Forelimb muscle (tissue), 1 donor: ENCODE results near the gene NPC2. TPM values are rescaled to one million over a fixed set of nuclear protein-coding genes. Genes with fewer than 3 reads are reported as not detected.

Experiments used
- DNase-seq: peaks from one replicate; pipeline ENCODE4 v3.0.0-alpha.2; 2013; ENCODE audit warnings: low read depth
- polyA plus RNA-seq: library from polyadenylated mRNA; unstranded; fragments of 120-200 nt; gene quantifications from one replicate; pipeline ENCODE4 v1.2.1, GENCODE V29; 2013; ENCODE audit not compliant: insufficient read length

NPC2 gene
- polyA plus RNA-seq, 1 donor = 77.2 TPM

GRCh38 chr14:74503291-74503937 is 10.3 kb upstream of the NPC2 start:
- no peak for DNase-seq

DNA sequence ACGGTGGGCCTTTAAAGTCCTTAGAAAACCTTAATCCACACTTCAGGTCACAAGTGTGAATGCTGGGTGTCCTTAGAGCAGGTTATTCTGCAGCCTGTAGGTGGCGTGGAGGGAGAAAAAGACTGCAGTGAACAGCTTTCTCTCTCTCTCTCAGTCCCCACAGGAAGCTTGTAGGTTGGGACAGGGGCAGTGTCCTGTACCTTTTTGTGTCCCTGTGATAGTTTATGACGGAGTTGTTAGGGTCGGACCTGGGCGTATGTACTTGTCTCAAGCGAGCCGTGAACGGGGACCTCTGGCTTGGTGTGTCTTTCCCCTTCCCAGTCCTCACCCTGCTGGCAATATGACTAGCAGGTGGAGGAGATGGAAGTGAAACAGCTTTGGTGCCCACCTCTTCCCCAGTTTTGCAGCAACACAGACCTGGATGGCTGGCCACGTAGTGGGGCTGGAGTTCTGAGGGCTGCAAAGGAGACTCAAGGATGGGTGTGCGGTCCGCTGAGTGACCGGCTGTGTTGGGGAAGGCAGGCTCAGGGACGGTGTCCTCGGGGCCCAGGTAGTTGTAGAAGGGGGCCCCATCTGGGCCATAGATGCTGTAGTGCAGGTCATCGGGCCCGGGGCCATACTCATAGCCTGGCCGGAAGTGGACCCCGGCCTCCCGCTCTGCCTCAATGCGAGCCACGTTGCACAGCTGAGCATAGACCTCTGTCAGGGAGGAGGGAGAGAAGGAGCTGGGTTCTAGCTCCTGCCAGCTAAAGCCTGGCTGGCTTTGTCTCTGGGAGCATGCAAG is 9.3 kb upstream of the NPC2 start:
- DNase-seq = no peak

- no peak for DNase-seq
These were observed 8.6 kb upstream of the NPC2 start for GRCh38 chr14:74501691-74502090.

DNA sequence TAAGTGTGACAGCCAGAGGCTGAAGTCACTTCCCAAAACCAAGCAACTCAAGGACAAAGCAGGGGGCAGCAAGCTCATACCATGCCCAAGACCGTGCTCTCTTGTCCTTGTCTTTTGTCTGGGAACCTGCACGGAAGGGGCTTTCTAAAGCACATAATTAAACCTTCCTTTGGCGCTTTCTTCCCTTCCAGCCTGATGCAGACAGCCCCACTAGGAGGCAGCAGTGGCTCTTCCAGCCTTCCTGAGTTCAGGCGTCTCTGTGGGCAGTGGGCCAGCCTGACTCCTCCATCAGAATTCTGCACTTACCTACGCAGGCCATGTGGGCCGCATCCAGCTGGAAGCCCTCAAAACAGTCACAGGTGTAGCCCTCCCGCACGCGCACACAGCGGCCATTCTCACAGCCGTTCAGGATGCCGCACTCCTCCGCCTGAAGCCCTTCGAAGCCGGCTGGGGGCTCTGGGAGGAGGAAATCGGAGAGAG is 8.1 kb upstream of the NPC2 start:
- peak; percentile 65 for DNase-seq

- DNase-seq = no peak
These were observed 7.5 kb upstream of the NPC2 start for GRCh38 chr14:74500417-74501134.

DNA sequence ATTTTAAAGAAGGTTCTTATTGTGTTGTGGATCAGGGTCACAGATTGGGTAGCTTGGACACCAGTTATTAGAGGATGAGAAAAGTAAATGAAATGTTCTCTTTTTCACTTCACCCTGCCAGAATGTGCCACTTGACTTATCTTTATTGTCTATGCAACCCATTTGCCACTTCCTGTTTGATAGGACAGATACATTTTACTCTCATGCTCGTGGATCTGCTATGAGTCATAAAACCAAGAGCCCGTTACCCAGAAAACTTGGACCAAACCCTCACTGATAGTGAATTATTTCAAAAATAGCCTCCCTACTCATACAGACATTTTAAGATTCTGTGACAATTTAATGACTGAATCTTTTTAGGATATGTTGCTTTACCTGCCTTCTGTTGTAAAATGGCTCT is 2.3 kb upstream of the NPC2 start:
- DNase-seq = no peak

GRCh38 chr14:74493343-74494261 is 497 bp upstream of the NPC2 start, which contains the start of gene ISCA2:
Gene ISCA2 (plus strand): TSS chr14:74493765. CDS start chr14:74493775, 10 bp downstream.
- peak; percentile 95 for DNase-seq

DNA sequence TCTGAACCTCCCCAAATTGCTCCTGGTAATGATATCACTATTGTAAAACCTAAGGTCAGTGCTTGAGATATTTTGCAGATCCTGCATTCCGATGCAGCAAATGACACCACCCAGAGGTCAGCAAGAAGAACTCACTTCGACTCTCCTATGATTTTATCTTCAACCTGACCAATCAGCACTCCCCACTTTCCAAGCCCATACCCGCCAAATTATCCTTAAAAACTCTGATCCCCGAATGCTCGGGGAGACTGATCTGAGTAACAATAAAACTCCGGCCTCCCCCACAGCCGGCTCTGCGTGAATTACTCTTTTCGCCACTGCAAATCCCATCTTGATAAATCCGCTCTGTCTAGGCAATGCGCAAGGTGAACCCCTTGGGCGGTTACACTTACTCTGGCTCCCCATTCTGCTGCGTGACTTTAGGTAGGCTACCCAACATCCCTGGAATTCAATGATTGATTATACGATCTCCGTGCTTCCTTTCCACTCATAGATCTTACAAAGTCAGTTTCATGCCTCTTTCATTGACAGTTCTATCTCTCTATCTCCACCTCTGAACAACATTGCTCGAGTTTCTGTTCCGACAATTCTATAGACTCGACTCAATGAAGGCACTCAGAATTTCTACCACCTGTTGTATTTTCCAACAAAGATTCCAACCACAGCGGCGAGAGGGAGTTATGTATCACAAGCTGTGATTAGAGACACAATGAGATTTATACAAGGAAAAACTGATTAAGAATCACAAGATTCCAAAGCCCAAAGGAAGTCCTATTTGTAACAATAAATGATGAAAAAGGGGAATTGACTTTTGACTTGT is 939 bp downstream of the NPC2 start:
- DNase-seq = no peak

- DNase-seq = no peak
These were observed 2.6 kb downstream of the NPC2 start for GRCh38 chr14:74490486-74490885.

GRCh38 chr14:74488786-74489397 is 4.2 kb downstream of the NPC2 start:
- DNase-seq = no peak

DNA sequence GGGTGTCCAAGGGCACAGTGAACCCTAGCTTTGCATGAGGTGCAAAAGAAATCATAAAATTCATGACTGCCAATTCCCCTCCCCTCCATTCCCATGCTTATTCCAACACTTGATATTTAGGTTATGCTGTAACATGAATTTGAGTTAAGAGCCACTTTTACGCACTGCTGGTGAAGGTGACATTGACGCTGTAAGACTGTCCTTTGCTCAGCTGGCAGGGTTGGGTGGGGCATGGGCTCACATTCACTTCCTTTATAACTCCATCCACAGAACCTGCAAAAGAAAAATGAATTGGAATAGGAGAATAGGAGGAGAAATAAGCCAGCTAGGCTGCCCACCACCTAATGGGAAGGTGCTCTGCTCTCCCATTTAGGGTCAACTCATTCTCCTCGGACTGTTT is 6.9 kb downstream of the NPC2 start:
- DNase-seq = no peak

DNA sequence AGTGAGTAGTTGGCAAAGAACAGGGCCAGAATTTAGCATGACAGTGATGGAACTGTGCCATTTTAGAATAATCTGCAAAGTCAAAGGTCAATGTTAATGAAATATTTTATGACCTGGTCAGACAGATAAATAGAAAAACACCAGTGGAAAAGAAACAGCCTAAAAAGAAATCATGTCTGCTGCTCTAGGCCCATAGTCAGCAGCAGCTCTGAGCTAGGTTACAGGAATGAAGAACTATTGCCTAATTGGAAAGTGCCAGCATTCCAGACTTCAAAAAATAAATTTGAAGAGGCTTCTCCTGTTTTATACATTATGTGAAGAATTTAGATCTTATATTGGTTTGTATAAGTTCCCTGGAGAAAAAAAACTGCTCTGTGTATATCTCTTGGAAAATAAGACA is 9.8 kb downstream of the NPC2 start:
- no peak for DNase-seq

GRCh38 chr14:74482571-74482970 is 10.5 kb downstream of the NPC2 start:
- DNase-seq = no peak

GRCh38 chr14:74480046-74480445 is 13.1 kb downstream of the NPC2 start:
- no peak for DNase-seq

DNA sequence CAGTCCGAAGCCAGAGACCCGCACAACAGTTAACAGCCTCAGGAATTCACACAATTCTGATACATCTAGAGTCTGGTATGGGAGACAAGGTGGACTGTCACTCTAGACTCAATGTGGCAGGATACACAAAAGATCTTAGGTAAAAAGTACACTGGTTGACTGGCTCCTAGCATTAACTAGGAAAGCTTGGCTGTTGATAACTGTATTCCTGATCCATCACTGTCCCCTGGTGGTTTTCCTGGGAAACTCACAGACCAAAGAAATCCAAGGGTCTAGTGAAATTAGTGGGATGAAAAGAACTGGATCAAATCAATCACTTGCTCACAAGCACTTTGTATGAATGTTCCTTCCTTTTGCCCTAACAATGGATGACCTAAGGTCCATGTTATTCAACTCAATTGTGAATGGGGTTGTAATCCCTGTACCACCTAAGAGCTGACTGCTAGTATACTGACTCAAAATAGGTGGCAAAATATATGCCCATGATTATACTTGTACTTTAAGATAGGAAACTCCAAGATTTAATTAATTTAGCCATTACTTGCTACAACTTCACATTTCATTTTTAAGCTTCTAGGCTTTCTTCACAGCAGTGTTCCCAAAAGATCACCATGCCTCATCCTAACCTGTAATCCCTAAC is 14.0 kb downstream of the NPC2 start:
- DNase-seq = no peak

GRCh38 chr14:74476607-74477006 is 16.5 kb downstream of the NPC2 start:
- no peak for DNase-seq

- DNase-seq = no peak
These were observed 17.0 kb downstream of the NPC2 start for GRCh38 chr14:74476107-74476506.

- no peak for DNase-seq
These were observed 17.4 kb downstream of the NPC2 start for GRCh38 chr14:74475678-74476077.

DNA sequence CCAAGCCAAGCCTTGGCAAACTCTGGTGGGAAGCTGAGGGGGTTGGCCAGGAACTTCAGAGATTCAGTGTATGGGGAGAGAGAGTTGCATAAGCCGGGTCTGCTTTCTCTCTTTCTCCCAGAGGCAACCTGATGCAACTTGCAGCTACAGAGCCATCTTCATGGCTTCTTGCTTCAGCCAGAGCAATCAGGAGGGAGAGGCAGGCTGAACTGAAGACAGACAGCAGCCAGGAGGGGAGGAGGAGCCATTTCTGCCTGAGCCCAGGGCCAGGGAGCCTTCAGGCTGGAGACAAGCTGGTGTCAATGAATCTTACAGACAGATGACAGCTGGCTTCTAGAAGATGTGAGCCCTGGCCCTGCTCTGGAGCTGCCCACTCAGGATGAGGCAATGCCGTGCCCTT is 18.7 kb downstream of the NPC2 start:
- no peak for DNase-seq

DNA sequence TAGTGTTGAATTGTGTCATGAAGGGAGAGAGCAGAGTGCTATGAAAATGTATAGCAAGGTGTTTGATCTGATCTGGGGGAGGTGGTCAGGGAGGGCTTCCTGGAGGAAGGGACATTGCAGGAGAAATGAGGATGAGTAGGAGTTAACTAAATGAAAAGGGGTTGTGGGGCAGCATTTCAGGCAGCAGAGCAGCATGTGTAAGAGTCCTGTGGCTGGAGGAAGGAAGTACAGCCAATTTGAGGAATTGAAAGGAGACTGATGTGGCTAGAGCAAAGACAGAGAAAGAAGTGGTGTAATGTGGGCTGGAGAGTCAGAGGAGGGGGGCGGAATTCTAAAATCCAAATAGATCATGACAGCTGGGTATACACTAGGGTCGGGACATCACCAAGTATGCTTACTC is 20.5 kb downstream of the NPC2 start:
- no peak for DNase-seq
